OCI-LY7 (cell line): ENCODE results near the gene CMIP. TPM values are rescaled to one million over a fixed set of nuclear protein-coding genes. Genes with fewer than 3 reads are reported as not detected.

Experiments used
- BruUV-seq: library from RNA; stranded (reverse); fragments of 400-500 nt; replicated peaks from 2 replicates; lab custom pipeline; 2021; lab: Mats Ljungman, UMichigan
- CTCF ChIA-PET: fragments of 300-600 bp; sonication (Branson Sonifier 250); formaldehyde crosslinking; loops from one replicate; lab custom pipeline; 2022; ENCODE audit warnings: antibody characterized with exemption; ENCODE audit not compliant: unreplicated experiment; lab: Charles Lee
- POLR2A ChIA-PET: fragments of 300-600 bp; sonication (Branson Sonifier 250); formaldehyde crosslinking; loops from one replicate; lab custom pipeline; 2022; ENCODE audit warnings: antibody characterized with exemption; lab: Charles Lee
- DNase-seq: peaks from one replicate; pipeline ENCODE4 v3.0.0-alpha.2; 2015; ENCODE audit warnings: low spot score
- H2AFZ ChIP-seq: fragments of 200-600 bp; sonication (generic), shearing (Covaris generic); 2 replicates; pipeline ENCODE4 v1.6.1; 2014; ENCODE audit warnings: mild to moderate bottlenecking, antibody characterized with exemption, low read length, moderate library complexity
- H3K27ac ChIP-seq: fragments of 200-600 bp; sonication (generic); 2 replicates; pipeline ENCODE4 v1.5.1; 2014; ENCODE audit warnings: mixed run types, low read depth, mild to moderate bottlenecking, moderate library complexity, low read length, inconsistent platforms; ENCODE audit not compliant: poor library complexity, severe bottlenecking
- H3K36me3 ChIP-seq: fragments of 200-600 bp; sonication (generic); 2 replicates; pipeline ENCODE4 v1.6.1; 2014; ENCODE audit warnings: mild to moderate bottlenecking, antibody characterized with exemption, low read length, moderate library complexity, mixed read lengths; ENCODE audit not compliant: insufficient read depth
- H3K4me1 ChIP-seq: fragments of 200-600 bp; sonication (generic); 2 replicates; pipeline ENCODE4 v1.5.1; 2014; ENCODE audit warnings: mild to moderate bottlenecking, low read length; ENCODE audit not compliant: insufficient read depth, poor library complexity, severe bottlenecking
- H3K4me2 ChIP-seq: fragments of 200-600 bp; sonication (generic); 2 replicates; pipeline ENCODE4 v1.6.1; 2014; ENCODE audit warnings: mild to moderate bottlenecking, low read length
- H3K4me3 ChIP-seq: fragments of 200-600 bp; sonication (generic); 2 replicates; pipeline ENCODE4 v1.5.1; 2014; ENCODE audit warnings: mild to moderate bottlenecking, low read depth, low read length; ENCODE audit not compliant: poor library complexity, severe bottlenecking
- H3K79me2 ChIP-seq: fragments of 200-600 bp; sonication (generic); 2 replicates; pipeline ENCODE4 v1.6.1; 2016; ENCODE audit warnings: low read depth, mild to moderate bottlenecking, low read length, moderate library complexity, mixed read lengths; ENCODE audit not compliant: insufficient read depth
- H3K9me2 ChIP-seq: fragments of 200-600 bp; sonication (generic); 2 replicates; pipeline ENCODE4 v1.6.1; 2016; ENCODE audit warnings: mild to moderate bottlenecking, low read length, mixed read lengths; ENCODE audit not compliant: insufficient read depth
- H3K9me3 ChIP-seq: fragments of 200-600 bp; sonication (generic); 2 replicates; pipeline ENCODE4 v1.6.1; 2014; ENCODE audit warnings: mild to moderate bottlenecking, mixed run types, low read length, mixed read lengths
- H4K20me1 ChIP-seq: fragments of 200-600 bp; sonication (generic); 2 replicates; pipeline ENCODE4 v1.6.1; 2014; ENCODE audit warnings: mild to moderate bottlenecking, antibody characterized with exemption, low read length, moderate library complexity, mixed read lengths; ENCODE audit not compliant: insufficient read depth
- CTCF ChIP-seq: fragments of 200-600 bp; sonication (generic); conservative IDR thresholded peaks from 2 replicates; pipeline ENCODE4 v1.5.1; 2014; ENCODE audit warnings: mild to moderate bottlenecking, antibody characterized with exemption, low read length, moderate library complexity, mixed read lengths
- EZH2phosphoT487 ChIP-seq: fragments of 200-600 bp; sonication (generic); IDR thresholded peaks from 2 replicates; pipeline ENCODE4 v1.6.1; 2018; ENCODE audit warnings: low read depth, borderline replicate concordance, mild to moderate bottlenecking, mixed run types, antibody characterized with exemption, low read length, moderate library complexity, mixed read lengths
- intact Hi-C: fragments of 100-400 bp; cut with micrococcal nuclease; formaldehyde crosslinking; loops from one replicate; pipeline ENCODE4 v1.10.0; 2022; ENCODE audit not compliant: unreplicated experiment
- total RNA-seq, 2 experiments: library from RNA; depleted of rRNA in 1 of 2; stranded (reverse); fragments of >200 nt in 1 of 2; shearing (Covaris generic) in 1 of 2; gene quantifications; 2 replicates each; pipeline ENCODE4 v1.2.3, GENCODE V29; 2014 to 2022

The CMIP gene
- total RNA-seq, 2 experiments from 2014 or later, result 15.4 to 70.3 TPM

- ChIA-PET POLR2A (no interaction called here), CTCF (interaction anchor here (0.5 kb wide), 1 partner anchor 59 kb away, joined by 8 read pairs; no protein-coding TSS in a partner anchor)
- Histone ChIP-seq H3K9me3 (no peaks in the 10 kb centered on the region), H3K36me3 (peaks cover 44% of the 10 kb centered on the region; the same call in 1 of the 2 replicates), H3K79me2 (no peaks in the 10 kb centered on the region), H2AFZ (no peak overlapping the region), H3K4me3 (no peak overlapping the region), H4K20me1 (no peaks in the 10 kb centered on the region), H3K27ac (no peak overlapping the region), H3K4me2 (no peak overlapping the region), H3K9me2 (no peaks in the 10 kb centered on the region), H3K4me1 (no peaks in the 10 kb centered on the region)
- intact Hi-C loops, result no loop called here
- DNase-seq, result no peak
- no TSS peak for BruUV-seq
- no peak for TF ChIP-seq EZH2phosphoT487
- no peak for TF ChIP-seq CTCF
Measured at GRCh38 chr16:81655469-81656162, 211.0 kb downstream of the CMIP start.

GRCh38 chr16:81657224-81657623 is 212.6 kb downstream of the CMIP start:
- POLR2A ChIA-PET, result no interaction called here
- Histone ChIP-seq H3K4me2 (no peak overlapping the region), H4K20me1 (no peaks in the 10 kb centered on the region), H3K4me3 (no peak overlapping the region), H3K36me3 (peaks cover 51% of the 10 kb centered on the region; the same call in 1 of the 2 replicates), H3K9me3 (no peaks in the 10 kb centered on the region), H3K9me2 (no peaks in the 10 kb centered on the region), H2AFZ (no peak overlapping the region), H3K4me1 (no peaks in the 10 kb centered on the region), H3K79me2 (no peaks in the 10 kb centered on the region), H3K27ac (no peak overlapping the region)
- intact Hi-C loops, result no loop called here
- CTCF ChIA-PET, result no interaction called here
- no peak for DNase-seq
- TF ChIP-seq CTCF (no peak), EZH2phosphoT487 (no peak)
- no TSS peak for BruUV-seq

GRCh38 chr16:81657781-81658180 is 213.2 kb downstream of the CMIP start:
- TF ChIP-seq CTCF (no peak), EZH2phosphoT487 (no peak)
- Histone ChIP-seq H3K4me3 (no peak overlapping the region), H4K20me1 (no peaks in the 10 kb centered on the region), H3K4me1 (no peaks in the 10 kb centered on the region), H2AFZ (no peak overlapping the region), H3K9me3 (no peaks in the 10 kb centered on the region), H3K27ac (no peak overlapping the region), H3K4me2 (no peak overlapping the region), H3K36me3 (peaks cover 48% of the 10 kb centered on the region; the same call in 1 of the 2 replicates), H3K9me2 (no peaks in the 10 kb centered on the region), H3K79me2 (no peaks in the 10 kb centered on the region)
- BruUV-seq, result no TSS peak
- DNase-seq, result no peak
- ChIA-PET CTCF (no interaction called here), POLR2A (no interaction called here)
- intact Hi-C loops, result no loop called here
